HEK293 (cell line): ENCODE results near the gene SLC22A8.

ENCODE experiments used
- CTCF ChIA-PET: fragments of 350-600 bp; formaldehyde crosslinking; extraction: SDS; loops from one replicate; lab custom pipeline; 2021; ENCODE audit warnings: antibody characterized with exemption; lab: Yijun Ruan, JAX
- POLR2A ChIA-PET: fragments of 300-600 bp; formaldehyde crosslinking; extraction: SDS; loops from one replicate; lab custom pipeline; 2020; ENCODE audit warnings: antibody characterized with exemption, inconsistent platforms; lab: Yijun Ruan, JAX
- H3K27ac ChIP-seq: fragments of 200-500 bp; sonication (Bioruptor generic); 2 replicates; pipeline ENCODE4 v1.5.1; 2014; ENCODE audit warnings: low read depth, low read length, control low read depth, inconsistent platforms; ENCODE audit errors: extremely low read depth
- H3K36me3 ChIP-seq, 2 experiments: fragments of 200-500 bp in 1 of 2; sonication (Bioruptor generic) in 1 of 2; 1 replicate in 1 of 2; 2 replicates in 1 of 2; pipeline ENCODE4 v1.5.1; 2014 to 2017; ENCODE audit warnings: inconsistent platforms in 2 of 2, low read length in 2 of 2; ENCODE audit not compliant: control insufficient read depth in 2 of 2, insufficient read depth in 1 of 2
- H3K4me1 ChIP-seq: fragments of 200-500 bp; sonication (Bioruptor generic); 2 replicates; pipeline ENCODE4 v1.5.1; 2014; ENCODE audit warnings: mild to moderate bottlenecking, low read length, inconsistent platforms; ENCODE audit not compliant: control insufficient read depth, insufficient read depth
- H3K4me3 ChIP-seq: 2 replicates; pipeline ENCODE4 v1.5.1; 2011; ENCODE audit warnings: low read depth, mild to moderate bottlenecking, control low read depth, low read length, moderate library complexity
- H3K9me3 ChIP-seq: fragments of 200-500 bp; sonication (Bioruptor generic); 2 replicates; pipeline ENCODE4 v1.5.1; 2014; ENCODE audit warnings: low read depth, low read length, inconsistent platforms; ENCODE audit not compliant: control insufficient read depth, insufficient read depth
- GFI1B ChIP-seq: fragments of 450-650 bp; formaldehyde crosslinking; IDR thresholded peaks from 2 replicates; pipeline ENCODE4 v1.5.1; 2016; ENCODE audit warnings: missing biosample characterization, missing genetic modification characterization
- GLIS1 ChIP-seq: fragments of 450-650 bp; formaldehyde crosslinking; IDR thresholded peaks from 2 replicates; pipeline ENCODE4 v1.5.1; 2016; ENCODE audit warnings: missing biosample characterization, missing genetic modification characterization
- HOXA7 ChIP-seq: sonication (generic); formaldehyde crosslinking; IDR thresholded peaks from 2 replicates; pipeline ENCODE4 v1.8.1; 2022; ENCODE audit warnings: missing genetic modification reagents, borderline replicate concordance
- KLF1 ChIP-seq: fragments of 450-650 bp; formaldehyde crosslinking; IDR thresholded peaks from 2 replicates; pipeline ENCODE4 v1.5.1; 2016; ENCODE audit warnings: missing biosample characterization, missing genetic modification characterization
- KLF17 ChIP-seq: fragments of 450-650 bp; formaldehyde crosslinking; IDR thresholded peaks from 2 replicates; pipeline ENCODE4 v1.5.1; 2016; ENCODE audit warnings: missing biosample characterization, missing genetic modification characterization
- KLF7 ChIP-seq: fragments of 450-650 bp; formaldehyde crosslinking; IDR thresholded peaks from 2 replicates; pipeline ENCODE4 v1.5.1; 2016; ENCODE audit warnings: missing biosample characterization, missing genetic modification characterization, borderline replicate concordance
- PBX3 ChIP-seq: sonication (generic); formaldehyde crosslinking; IDR thresholded peaks from 2 replicates; pipeline ENCODE4 v1.8.1; 2022; ENCODE audit warnings: mild to moderate bottlenecking, moderate library complexity, missing genetic modification reagents
- PRDM10 ChIP-seq: fragments of 450-650 bp; formaldehyde crosslinking; IDR thresholded peaks from 2 replicates; pipeline ENCODE4 v1.5.1; 2016; ENCODE audit warnings: missing biosample characterization, missing genetic modification characterization
- PRDM4 ChIP-seq: fragments of 450-650 bp; formaldehyde crosslinking; IDR thresholded peaks from 2 replicates; pipeline ENCODE4 v1.5.1; 2017; ENCODE audit warnings: missing biosample characterization, missing genetic modification characterization
- SP3 ChIP-seq: fragments of 450-650 bp; formaldehyde crosslinking; IDR thresholded peaks from 2 replicates; pipeline ENCODE4 v1.5.1; 2016; ENCODE audit warnings: missing biosample characterization, missing genetic modification characterization
- ZBTB21 ChIP-seq: fragments of 450-650 bp; formaldehyde crosslinking; IDR thresholded peaks from 2 replicates; pipeline ENCODE4 v1.5.1; 2017; ENCODE audit warnings: missing biosample characterization, missing genetic modification characterization
- ZBTB8A ChIP-seq: fragments of 450-650 bp; formaldehyde crosslinking; IDR thresholded peaks from 2 replicates; pipeline ENCODE4 v1.5.1; 2016; ENCODE audit warnings: missing biosample characterization, missing genetic modification characterization
- ZNF433 ChIP-seq: fragments of 450-650 bp; formaldehyde crosslinking; IDR thresholded peaks from 2 replicates; pipeline ENCODE4 v1.5.1; 2016; ENCODE audit warnings: missing biosample characterization, missing genetic modification characterization, low read depth
- ZNF510 ChIP-seq: fragments of 450-650 bp; formaldehyde crosslinking; IDR thresholded peaks from 2 replicates; pipeline ENCODE4 v1.5.1; 2018; ENCODE audit warnings: mild to moderate bottlenecking, missing genetic modification characterization, missing biosample characterization; ENCODE audit not compliant: insufficient replicate concordance
- ZNF513 ChIP-seq: fragments of 450-650 bp; IDR thresholded peaks from 2 replicates; pipeline ENCODE4 v1.5.1; 2018; ENCODE audit warnings: missing biosample characterization, missing genetic modification characterization
- ZNF548 ChIP-seq: fragments of 450-650 bp; formaldehyde crosslinking; IDR thresholded peaks from 2 replicates; pipeline ENCODE4 v1.5.1; 2016; ENCODE audit warnings: missing biosample characterization, missing genetic modification characterization
- ZNF561 ChIP-seq: fragments of 450-650 bp; IDR thresholded peaks from 2 replicates; pipeline ENCODE4 v1.5.1; 2018; ENCODE audit warnings: missing biosample characterization, missing genetic modification characterization, borderline replicate concordance
- TF ChIP-seq, protein P1 (sequence below): fragments of 450-650 bp; formaldehyde crosslinking; IDR thresholded peaks from 2 replicates; pipeline ENCODE4 v1.5.1; 2016; ENCODE audit warnings: missing biosample characterization, missing genetic modification characterization

Gene SLC22A8

DNA sequence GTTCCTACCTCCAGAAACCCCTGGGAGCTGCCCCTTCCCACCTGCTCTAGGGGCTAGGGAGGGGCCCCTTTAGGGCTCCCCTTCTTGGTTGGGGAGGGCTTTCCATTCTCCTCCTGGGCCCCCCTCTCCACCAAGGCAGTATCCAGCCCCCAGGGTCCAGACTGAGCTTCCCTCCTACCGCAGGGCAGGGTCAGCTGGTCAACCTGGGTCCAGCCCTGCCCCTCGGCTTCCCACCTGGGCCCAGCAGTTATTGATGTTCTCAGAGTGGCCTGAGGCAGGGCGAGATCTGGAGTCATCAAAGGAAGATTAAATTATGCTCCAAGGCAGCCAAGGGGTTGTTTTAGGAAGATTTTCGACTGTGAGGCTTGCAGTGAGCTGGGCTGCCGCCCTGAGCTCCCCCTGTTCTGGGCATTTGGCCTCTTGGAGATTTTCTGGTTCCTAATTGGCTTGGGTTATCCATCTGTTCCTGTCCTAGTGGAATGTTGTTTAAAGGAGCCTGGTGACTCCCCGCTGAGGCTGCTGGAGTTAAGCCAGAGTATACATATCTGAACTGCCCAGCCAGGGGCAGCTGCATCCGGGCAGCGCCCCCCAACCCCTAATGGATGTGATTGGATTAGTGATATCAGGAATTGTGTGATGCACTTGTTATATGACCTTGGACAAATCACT, 1.8 kb upstream of the SLC22A8 start:
- POLR2A ChIA-PET: interaction anchor here (0.6 to 1.4 kb wide), 3 partner anchors 9 to 282 kb away, joined by 3 to 4 read pairs (median 3); no protein-coding TSS in a partner anchor
- no peaks in the 10 kb centered on the region; the same call in 1 of the 2 replicates for H3K4me1 ChIP-seq
- no peak overlapping the region for H3K4me3 ChIP-seq
- no peaks in the 10 kb centered on the region for H3K36me3 ChIP-seq
- no peaks in the 10 kb centered on the region for H3K9me3 ChIP-seq
- CTCF ChIA-PET: interaction anchor here (0.8 to 8.6 kb wide), 4 partner anchors 18 to 575 kb away, joined by 3 to 450 read pairs (median 48); no protein-coding TSS in a partner anchor
- TF ChIP-seq ZBTB8A (0 out of 2 replicates have a peak, but pooled peaks have one; percentile 23), PRDM10 (peak; percentile 50), GLIS1 (0 out of 2 replicates have a peak, but pooled peaks have one; percentile 22), ZNF433 (no peak)
- TF ChIP-seq, all 188 proteins: peak for 3
- H3K27ac ChIP-seq: no peak overlapping the region

- ChIA-PET CTCF (interaction anchor here (1.2 to 3.7 kb wide), 3 partner anchors 8 to 108 kb away, joined by 3 to 18 read pairs (median 17); no protein-coding TSS in a partner anchor), POLR2A (no interaction called here)
- no peak for TF ChIP-seq KLF7 (tag by site-specific recombination)
- TF ChIP-seq PBX3 (CRISPR knock-in tag): no peak
- no peak for TF ChIP-seq SP3
- no peak for TF ChIP-seq GFI1B
- TF ChIP-seq, protein P1, sequence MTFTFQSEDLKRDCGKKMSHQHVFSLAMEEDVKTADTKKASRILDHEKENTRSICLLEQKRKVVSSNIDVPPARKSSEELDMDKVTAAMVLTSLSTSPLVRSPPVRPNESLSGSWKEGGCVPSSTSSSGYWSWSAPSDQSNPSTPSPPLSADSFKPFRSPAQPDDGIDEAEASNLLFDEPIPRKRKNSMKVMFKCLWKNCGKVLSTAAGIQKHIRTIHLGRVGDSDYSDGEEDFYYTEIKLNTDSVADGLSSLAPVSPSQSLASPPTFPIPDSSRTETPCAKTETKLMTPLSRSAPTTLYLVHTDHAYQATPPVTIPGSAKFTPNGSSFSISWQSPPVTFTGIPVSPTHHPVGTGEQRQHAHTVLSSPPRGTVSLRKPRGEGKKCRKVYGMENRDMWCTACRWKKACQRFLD (tag by site-specific recombination): no peak
- TF ChIP-seq KLF1: no peak
- no peak for TF ChIP-seq PRDM4
- no peak for TF ChIP-seq HOXA7 (CRISPR knock-in tag)
- TF ChIP-seq ZNF510 (tag by site-specific recombination): no peak
- TF ChIP-seq ZNF561 (tag by site-specific recombination): no peak
- no peak for TF ChIP-seq KLF17 (tag by site-specific recombination)
- TF ChIP-seq ZNF548: no peak
- no peak for TF ChIP-seq ZBTB21 (tag by site-specific recombination)
- no peak for TF ChIP-seq ZNF513
- Histone ChIP-seq H3K27ac (no peak overlapping the region), H3K4me1 (no peaks in the 10 kb centered on the region; the same call in 1 of the 2 replicates), H3K9me3 (no peaks in the 10 kb centered on the region), H3K4me3 (no peak overlapping the region), H3K36me3 (no peaks in the 10 kb centered on the region)
Observed at GRCh38 chr11:63014408-63015055, 1.1 kb downstream of the SLC22A8 start.
